ENCODE measurements around the gene PNPLA6.

Gene PNPLA6

GRCh38 chr19:7579182-7579581 is 43.7 kb downstream of the PNPLA6 start:
- no peak for DNase-seq (ENCODE audit: low read depth)
- H3K4me3 ChIP-seq (replicated peaks; ENCODE audit: low read depth, low read length), result no peak overlapping the region
- no peak for TF ChIP-seq CTCF (IDR thresholded peaks at IDR 0.05; ENCODE audit: low read length, missing control alignments)

- no peak overlapping the region for H3K4me3 ChIP-seq (replicated peaks; ENCODE audit: low read depth, low read length)
- DNase-seq (ENCODE audit: low read depth), result no peak
- TF ChIP-seq CTCF (IDR thresholded peaks at IDR 0.05; ENCODE audit: low read length, missing control alignments), result no peak
Observed at GRCh38 chr19:7582446-7582845, 46.9 kb downstream of the PNPLA6 start.

DNA sequence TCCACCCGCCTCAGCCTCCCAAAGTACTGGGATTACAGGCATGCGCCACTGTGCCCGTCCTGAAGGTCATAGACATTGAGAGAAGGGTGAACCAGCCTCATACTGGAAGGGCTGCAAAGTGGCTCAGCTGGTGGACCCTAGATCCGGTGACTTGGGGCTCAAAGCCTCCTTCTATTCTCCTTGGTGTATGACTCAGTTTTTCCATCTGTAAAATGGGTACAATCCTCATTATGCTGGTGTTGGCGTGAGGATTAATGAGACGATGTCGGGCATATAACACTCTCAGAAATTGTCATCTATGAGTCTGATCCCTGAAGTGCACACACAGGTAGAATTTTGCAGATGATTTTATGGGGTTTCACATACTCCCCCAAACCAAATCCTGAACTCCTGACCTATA is 54.3 kb downstream of the PNPLA6 start:
- no peak overlapping the region for H3K4me3 ChIP-seq (replicated peaks; ENCODE audit: low read depth, low read length)
- TF ChIP-seq CTCF (IDR thresholded peaks at IDR 0.05; ENCODE audit: low read length, missing control alignments), result no peak
- DNase-seq (ENCODE audit: low read depth), result no peak

- H3K4me3 ChIP-seq (replicated peaks; ENCODE audit: low read depth, low read length), result no peak overlapping the region
- no peak for TF ChIP-seq CTCF (IDR thresholded peaks at IDR 0.05; ENCODE audit: low read length, missing control alignments)
- no peak for DNase-seq (ENCODE audit: low read depth)
Observed at GRCh38 chr19:7590256-7590655, 54.7 kb downstream of the PNPLA6 start.

- no peak for TF ChIP-seq CTCF (IDR thresholded peaks at IDR 0.05; ENCODE audit: low read length, missing control alignments)
- DNase-seq (ENCODE audit: low read depth), result no peak
- no peak within 1 kb of the TSS for H3K4me3 ChIP-seq (replicated peaks; ENCODE audit: low read depth, low read length)
Observed at GRCh38 chr19:7595466-7596133, 60.1 kb downstream of the PNPLA6 start, which contains the start of gene CAMSAP3. Gene CAMSAP3 (plus strand): TSS chr19:7595863. CDS start chr19:7596003, 140 bp downstream.

DNA sequence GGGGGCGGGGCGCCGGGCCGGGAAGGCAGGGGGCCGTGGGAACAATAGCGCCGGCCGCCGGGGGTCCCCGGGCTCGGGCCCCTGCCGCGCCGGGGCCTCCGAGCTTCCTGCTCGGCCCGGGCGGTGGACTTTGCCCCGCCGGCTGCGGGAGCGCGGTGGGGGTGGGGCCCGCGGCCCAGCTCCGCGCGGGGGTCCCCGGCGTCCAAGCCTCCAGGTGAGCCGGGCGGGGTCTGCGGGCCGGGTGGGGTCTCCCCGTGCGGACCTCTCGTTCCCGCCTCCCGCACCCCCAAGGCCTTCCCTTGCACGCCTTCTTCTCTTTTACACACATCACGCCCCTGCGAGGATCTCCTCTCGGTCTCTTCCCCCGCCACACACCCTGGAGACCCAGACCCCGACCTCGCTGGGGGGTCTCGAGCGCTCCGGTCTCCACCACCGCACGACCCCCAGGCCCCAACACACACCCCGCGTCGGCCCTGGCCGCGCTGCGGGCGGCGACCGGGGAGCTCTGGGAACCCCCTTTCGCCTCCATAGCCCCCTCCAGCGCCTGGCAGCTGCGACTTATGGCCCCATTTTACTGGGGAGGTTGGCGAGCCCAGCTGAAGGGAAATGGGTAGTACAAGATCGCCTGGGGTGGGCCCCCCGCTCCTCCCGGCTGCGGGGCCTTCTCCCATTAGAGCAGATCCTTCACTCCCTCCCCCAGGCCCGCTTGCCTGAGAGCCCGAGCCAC is 60.9 kb downstream of the PNPLA6 start:
- no peak for DNase-seq (ENCODE audit: low read depth)
- no peak for TF ChIP-seq CTCF (IDR thresholded peaks at IDR 0.05; ENCODE audit: low read length, missing control alignments)
- no peak overlapping the region for H3K4me3 ChIP-seq (replicated peaks; ENCODE audit: low read depth, low read length)
